DOHH2 (cell line): ENCODE data around the gene MYO18B.

Experiments
- H3F3A ChIP-seq: fragments of 200-600 bp; sonication (generic), shearing (Covaris generic); 2 replicates; pipeline ENCODE4 v1.6.0; 2016; ENCODE audit warnings: antibody characterized with exemption, mild to moderate bottlenecking; ENCODE audit not compliant: control insufficient read depth, insufficient read depth
- H3K27ac ChIP-seq: fragments of 200-600 bp; sonication (generic); 2 replicates; pipeline ENCODE4 v1.5.1; 2014; ENCODE audit warnings: low read depth, mild to moderate bottlenecking, low read length, moderate library complexity
- H3K27me3 ChIP-seq: fragments of 200-600 bp; sonication (generic); 2 replicates; pipeline ENCODE4 v1.6.1; 2014; ENCODE audit warnings: mild to moderate bottlenecking, low read length, mixed read lengths; ENCODE audit not compliant: control insufficient read depth
- H3K36me3 ChIP-seq: fragments of 200-600 bp; sonication (generic); 2 replicates; pipeline ENCODE4 v1.6.1; 2014; ENCODE audit warnings: mild to moderate bottlenecking, low read length, moderate library complexity, mixed read lengths; ENCODE audit not compliant: control insufficient read depth
- H3K4me1 ChIP-seq: fragments of 200-600 bp; sonication (generic); 2 replicates; pipeline ENCODE4 v1.6.1; 2014; ENCODE audit warnings: mild to moderate bottlenecking, low read length, mixed read lengths; ENCODE audit not compliant: control insufficient read depth
- H3K4me2 ChIP-seq: fragments of 200-600 bp; sonication (generic); 2 replicates; pipeline ENCODE4 v1.6.0; 2014; ENCODE audit warnings: mild to moderate bottlenecking, low read length, moderate library complexity
- H3K4me3 ChIP-seq: fragments of 200-600 bp; sonication (generic); 2 replicates; pipeline ENCODE4 v1.5.1; 2014; ENCODE audit warnings: mild to moderate bottlenecking, low read length, mixed read lengths
- H3K79me2 ChIP-seq: fragments of 200-600 bp; sonication (generic); 2 replicates; pipeline ENCODE4 v1.6.1; 2014; ENCODE audit warnings: mild to moderate bottlenecking, low read length, mixed read lengths; ENCODE audit not compliant: control insufficient read depth
- H3K9me2 ChIP-seq: fragments of 200-600 bp; sonication (generic); replicated peaks from 2 replicates; pipeline ENCODE4 v1.6.1; 2014; ENCODE audit warnings: mild to moderate bottlenecking, low read length, mixed read lengths; ENCODE audit not compliant: control insufficient read depth
- H3K9me3 ChIP-seq: fragments of 200-600 bp; sonication (generic); 2 replicates; pipeline ENCODE4 v1.6.1; 2014; ENCODE audit warnings: antibody characterized with exemption, low read length, mixed read lengths; ENCODE audit not compliant: control insufficient read depth, insufficient read depth
- H4K20me1 ChIP-seq: fragments of 200-600 bp; sonication (generic); 2 replicates; pipeline ENCODE4 v1.6.0; 2014; ENCODE audit warnings: low read depth, mild to moderate bottlenecking, antibody characterized with exemption, low read length, moderate library complexity; ENCODE audit not compliant: control insufficient read depth, insufficient read depth
- EZH2phosphoT487 ChIP-seq: fragments of 200-600 bp; sonication (generic); IDR thresholded peaks from 2 replicates; pipeline ENCODE4 v1.6.1; 2017; ENCODE audit warnings: borderline replicate concordance, mild to moderate bottlenecking, antibody characterized with exemption, low read length, moderate library complexity, mixed read lengths
- TF ChIP-seq, protein P1 (sequence below): fragments of 200-600 bp; sonication (generic); IDR thresholded peaks from one replicate; pipeline ENCODE4 v1.5.1; 2014; ENCODE audit warnings: antibody characterized with exemption, mild to moderate bottlenecking, low read depth, low read length; ENCODE audit not compliant: poor library complexity, severe bottlenecking

MYO18B gene

DNA sequence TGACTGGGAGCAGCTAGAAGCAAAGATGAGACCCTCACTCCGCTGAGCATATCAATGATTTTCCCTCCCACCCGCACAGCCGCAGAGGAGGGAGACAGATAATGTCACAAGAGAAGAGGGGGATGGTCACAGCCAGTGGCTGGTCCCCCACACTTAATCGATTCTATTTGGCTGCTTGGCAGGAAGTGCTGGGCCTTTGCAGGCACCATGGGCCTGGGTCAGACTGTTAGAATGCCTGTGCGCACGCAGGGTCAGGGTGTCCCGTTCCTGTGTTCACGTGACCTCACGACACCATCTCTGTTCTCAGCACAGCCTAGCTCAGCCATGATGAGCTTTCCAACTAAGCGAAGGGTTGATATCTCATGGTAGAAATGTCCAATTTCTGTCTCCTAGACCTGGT is 107.0 kb downstream of the MYO18B start:
- H3K27me3 ChIP-seq = peaks cover 3% of the 10 kb centered on the region; the same call in 1 of the 2 replicates
- H4K20me1 ChIP-seq = no peaks in the 10 kb centered on the region
- no peaks in the 10 kb centered on the region for H3K9me3 ChIP-seq
- no peak for TF ChIP-seq EZH2phosphoT487
- TF ChIP-seq, protein P1, sequence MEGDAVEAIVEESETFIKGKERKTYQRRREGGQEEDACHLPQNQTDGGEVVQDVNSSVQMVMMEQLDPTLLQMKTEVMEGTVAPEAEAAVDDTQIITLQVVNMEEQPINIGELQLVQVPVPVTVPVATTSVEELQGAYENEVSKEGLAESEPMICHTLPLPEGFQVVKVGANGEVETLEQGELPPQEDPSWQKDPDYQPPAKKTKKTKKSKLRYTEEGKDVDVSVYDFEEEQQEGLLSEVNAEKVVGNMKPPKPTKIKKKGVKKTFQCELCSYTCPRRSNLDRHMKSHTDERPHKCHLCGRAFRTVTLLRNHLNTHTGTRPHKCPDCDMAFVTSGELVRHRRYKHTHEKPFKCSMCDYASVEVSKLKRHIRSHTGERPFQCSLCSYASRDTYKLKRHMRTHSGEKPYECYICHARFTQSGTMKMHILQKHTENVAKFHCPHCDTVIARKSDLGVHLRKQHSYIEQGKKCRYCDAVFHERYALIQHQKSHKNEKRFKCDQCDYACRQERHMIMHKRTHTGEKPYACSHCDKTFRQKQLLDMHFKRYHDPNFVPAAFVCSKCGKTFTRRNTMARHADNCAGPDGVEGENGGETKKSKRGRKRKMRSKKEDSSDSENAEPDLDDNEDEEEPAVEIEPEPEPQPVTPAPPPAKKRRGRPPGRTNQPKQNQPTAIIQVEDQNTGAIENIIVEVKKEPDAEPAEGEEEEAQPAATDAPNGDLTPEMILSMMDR = no peak
- no peaks in the 10 kb centered on the region for H3K36me3 ChIP-seq
- no peak overlapping the region for H3K27ac ChIP-seq
- H3K9me2 ChIP-seq = no peaks in the 10 kb centered on the region
- H3K4me3 ChIP-seq = no peak overlapping the region
- H3K4me2 ChIP-seq = no peak overlapping the region
- no peaks in the 10 kb centered on the region for H3K79me2 ChIP-seq
- no peaks in the 10 kb centered on the region for H3F3A ChIP-seq
- no peaks in the 10 kb centered on the region for H3K4me1 ChIP-seq

DNA sequence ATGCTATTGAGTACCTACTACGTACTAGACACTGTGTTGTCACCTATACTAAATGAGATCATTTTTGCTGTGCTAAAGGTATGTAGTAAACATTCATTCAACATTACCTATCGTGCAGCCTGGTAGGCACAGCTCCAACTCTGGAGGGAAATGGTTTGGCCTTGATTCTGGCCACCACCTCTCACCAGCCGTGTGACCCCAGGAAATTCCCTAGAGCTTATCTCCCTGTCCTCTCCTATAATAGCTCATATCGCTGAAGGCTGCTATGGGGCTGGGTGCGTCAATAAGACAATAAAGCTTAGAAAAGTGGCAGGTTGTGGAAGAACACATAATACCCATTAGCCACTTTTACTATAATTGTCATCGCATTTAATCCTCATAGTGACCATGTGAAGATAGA is 107.5 kb downstream of the MYO18B start:
- Histone ChIP-seq H3K9me3 (no peaks in the 10 kb centered on the region), H3K27ac (no peak overlapping the region), H3K4me3 (no peak overlapping the region), H3K27me3 (peaks cover 3% of the 10 kb centered on the region; the same call in 1 of the 2 replicates), H3K79me2 (no peaks in the 10 kb centered on the region), H3K4me2 (no peak overlapping the region), H4K20me1 (no peaks in the 10 kb centered on the region), H3K36me3 (no peaks in the 10 kb centered on the region), H3K4me1 (no peaks in the 10 kb centered on the region), H3F3A (no peaks in the 10 kb centered on the region), H3K9me2 (no peaks in the 10 kb centered on the region)
- TF ChIP-seq, protein P1 = no peak
- TF ChIP-seq EZH2phosphoT487 = no peak

DNA sequence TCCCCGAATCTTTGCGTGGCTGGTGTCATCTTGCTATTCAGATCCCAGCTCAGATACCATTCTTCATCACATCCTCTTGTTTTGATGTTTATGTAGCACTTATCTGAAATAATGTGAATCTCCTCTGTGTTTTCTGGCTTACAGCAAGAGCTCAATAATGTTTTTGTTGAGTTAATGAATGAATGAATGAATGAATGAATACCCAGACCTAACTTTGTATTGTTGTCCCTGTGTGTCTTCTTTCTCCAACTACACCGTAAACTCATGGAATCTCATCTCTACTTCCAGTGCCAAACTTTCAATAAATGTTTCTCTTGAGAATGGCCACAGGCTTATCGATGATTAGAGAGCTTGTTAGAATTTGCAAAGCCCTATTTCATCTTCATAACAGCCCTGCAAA is 110.2 kb downstream of the MYO18B start:
- no peak overlapping the region for H3K27ac ChIP-seq
- no peak overlapping the region for H3K4me3 ChIP-seq
- TF ChIP-seq EZH2phosphoT487 = no peak
- TF ChIP-seq, protein P1 = no peak
- no peaks in the 10 kb centered on the region for H3F3A ChIP-seq
- H3K9me3 ChIP-seq = no peaks in the 10 kb centered on the region
- H3K4me1 ChIP-seq = no peaks in the 10 kb centered on the region
- H3K4me2 ChIP-seq = no peak overlapping the region
- H3K36me3 ChIP-seq = no peaks in the 10 kb centered on the region
- H3K27me3 ChIP-seq = peaks cover 3% of the 10 kb centered on the region; the same call in 1 of the 2 replicates
- H3K79me2 ChIP-seq = no peaks in the 10 kb centered on the region
- H4K20me1 ChIP-seq = no peaks in the 10 kb centered on the region
- H3K9me2 ChIP-seq = no peaks in the 10 kb centered on the region
